ENCODE data around the gene RLF. TPM values are rescaled to one million over a fixed set of nuclear protein-coding genes. Genes with fewer than 3 reads are reported as not detected.

The RLF gene
- total and polyA plus RNA-seq, 7 donors, result 2.4 to 27.6 (median 19.9) TPM

- Histone ChIP-seq H3K9me3 (no peaks in the 10 kb centered on the region), H3K4me3 (no peak overlapping the region), H3K4me1 (no peaks in the 10 kb centered on the region), H3K27ac (no peak overlapping the region), H3K36me3 (no peaks in the 10 kb centered on the region), H3K27me3 (no peaks in the 10 kb centered on the region)
- TF ChIP-seq POLR2A (IDR thresholded peaks at IDR 0.05), result no peak
- no peak for TF ChIP-seq POLR2AphosphoS5 (IDR thresholded peaks at IDR 0.05)
- TF ChIP-seq CTCF (IDR thresholded peaks at IDR 0.05), result no peak
- TF ChIP-seq EP300 (IDR thresholded peaks at IDR 0.05), result no peak
- intact Hi-C loops (cut with DNase I), result no loop called here
- no peak for DNase-seq
These were observed 87.2 kb downstream of the RLF start for GRCh38 chr1:40248412-40248811.

DNA sequence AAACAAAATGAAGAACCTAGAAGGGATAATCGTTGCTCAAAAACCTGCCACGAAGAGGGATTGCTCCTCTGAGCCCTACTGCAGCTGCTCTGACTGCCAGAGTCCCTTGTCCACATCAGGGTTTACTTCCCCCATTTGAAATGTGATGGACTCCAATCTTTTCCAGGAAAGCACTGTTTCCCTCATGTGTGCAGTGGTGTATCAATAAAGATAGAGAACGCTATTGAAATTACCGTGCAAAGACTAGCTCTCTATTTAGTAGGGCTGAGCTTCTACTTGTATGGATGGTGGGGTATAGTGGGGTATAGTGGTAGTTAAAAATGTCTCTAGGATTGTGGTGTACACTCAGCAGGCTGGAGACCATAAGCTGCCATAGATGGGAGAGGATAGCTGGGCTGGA lies 90.3 kb downstream of the RLF start:
- H3K4me3 ChIP-seq, result no peak overlapping the region
- no peak for TF ChIP-seq POLR2AphosphoS5 (IDR thresholded peaks at IDR 0.05)
- TF ChIP-seq CTCF (IDR thresholded peaks at IDR 0.05), result no peak
- peaks cover 0 to 11% (median 2%) of the 10 kb centered on the region in 4 donors for H3K4me1 ChIP-seq
- no peaks in the 10 kb centered on the region for H3K27me3 ChIP-seq
- 71 to 86% methylated on average over 4 of the region's 4 CpGs for WGBS, 2 donors
- no peaks in the 10 kb centered on the region for H3K36me3 ChIP-seq
- intact Hi-C loops (cut with DNase I), result no loop called here
- DNase-seq, result no peak
- no peak overlapping the region for H3K27ac ChIP-seq
- H3K9me3 ChIP-seq, result no peaks in the 10 kb centered on the region

DNA sequence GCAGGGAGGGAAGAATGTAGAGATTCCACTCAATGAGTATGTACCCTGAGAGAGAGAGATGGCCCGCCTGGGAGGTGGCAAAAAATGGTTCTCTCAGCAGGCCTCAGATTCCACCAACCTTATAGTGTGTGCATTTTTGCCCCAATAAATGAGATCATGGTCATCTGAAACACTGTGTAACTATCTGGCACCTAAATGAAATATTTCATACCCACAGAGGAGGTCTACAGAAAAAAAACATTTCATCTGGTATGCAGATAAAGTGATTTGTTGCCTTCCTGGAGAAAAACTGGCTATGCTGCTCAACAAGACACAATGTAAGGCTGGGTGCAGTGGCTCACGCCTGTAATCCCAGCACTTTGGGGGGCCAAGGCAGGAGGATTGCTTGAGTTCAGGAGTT lies 91.4 kb downstream of the RLF start:
- intact Hi-C loops (cut with DNase I), result no loop called here
- DNase-seq, result no peak
- 70 to 94% methylated on average over 2 of the region's 2 CpGs for WGBS, 2 donors
- H3K4me3 ChIP-seq, result no peak overlapping the region
- H3K36me3 ChIP-seq, result no peaks in the 10 kb centered on the region
- peaks cover 0 to 16% (median 4%) of the 10 kb centered on the region in 4 donors for H3K4me1 ChIP-seq
- no peak overlapping the region for H3K27ac ChIP-seq
- H3K27me3 ChIP-seq, result no peaks in the 10 kb centered on the region
- TF ChIP-seq POLR2A (IDR thresholded peaks at IDR 0.05) (no peak), POLR2AphosphoS5 (IDR thresholded peaks at IDR 0.05) (no peak), EP300 (IDR thresholded peaks at IDR 0.05) (no peak), CTCF (IDR thresholded peaks at IDR 0.05) (no peak)
- H3K9me3 ChIP-seq, result no peaks in the 10 kb centered on the region

DNA sequence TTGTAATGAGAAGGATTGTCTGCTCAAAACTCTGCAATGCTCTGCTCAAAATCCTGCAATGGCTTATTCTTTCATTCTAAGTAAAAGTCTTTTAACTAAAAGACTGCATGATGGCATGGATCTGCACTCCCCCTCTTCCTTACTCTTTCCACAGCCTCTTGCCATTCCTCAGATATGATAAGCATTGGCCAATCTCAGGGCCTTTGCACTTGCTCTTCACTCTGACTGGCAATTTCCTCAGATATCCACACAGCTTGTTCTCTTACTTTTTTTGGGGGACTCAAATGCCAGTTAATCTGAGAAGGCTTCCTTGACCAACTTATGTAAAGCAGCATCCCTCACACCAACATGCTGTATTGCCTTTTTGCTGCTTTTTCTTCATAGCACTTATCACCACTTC lies 94.0 kb downstream of the RLF start:
- TF ChIP-seq CTCF (IDR thresholded peaks at IDR 0.05) (no peak), POLR2AphosphoS5 (IDR thresholded peaks at IDR 0.05) (no peak), POLR2A (IDR thresholded peaks at IDR 0.05) (no peak), EP300 (IDR thresholded peaks at IDR 0.05) (no peak)
- intact Hi-C loops (cut with DNase I), result loop anchor here (5.0 kb wide), 2 partner anchors 62 to 213 kb away; partner anchors contain the start of genes CAP1 and COL9A2
- Histone ChIP-seq H3K4me3 (no peak overlapping the region), H3K9me3 (no peaks in the 10 kb centered on the region), H3K27ac (no peak overlapping the region), H3K4me1 (peaks cover 0 to 32% (median 21%) of the 10 kb centered on the region in 4 donors), H3K36me3 (peaks cover 0 to 1% (median 0%) of the 10 kb centered on the region in 4 donors), H3K27me3 (no peaks in the 10 kb centered on the region)
- no peak for DNase-seq

DNA sequence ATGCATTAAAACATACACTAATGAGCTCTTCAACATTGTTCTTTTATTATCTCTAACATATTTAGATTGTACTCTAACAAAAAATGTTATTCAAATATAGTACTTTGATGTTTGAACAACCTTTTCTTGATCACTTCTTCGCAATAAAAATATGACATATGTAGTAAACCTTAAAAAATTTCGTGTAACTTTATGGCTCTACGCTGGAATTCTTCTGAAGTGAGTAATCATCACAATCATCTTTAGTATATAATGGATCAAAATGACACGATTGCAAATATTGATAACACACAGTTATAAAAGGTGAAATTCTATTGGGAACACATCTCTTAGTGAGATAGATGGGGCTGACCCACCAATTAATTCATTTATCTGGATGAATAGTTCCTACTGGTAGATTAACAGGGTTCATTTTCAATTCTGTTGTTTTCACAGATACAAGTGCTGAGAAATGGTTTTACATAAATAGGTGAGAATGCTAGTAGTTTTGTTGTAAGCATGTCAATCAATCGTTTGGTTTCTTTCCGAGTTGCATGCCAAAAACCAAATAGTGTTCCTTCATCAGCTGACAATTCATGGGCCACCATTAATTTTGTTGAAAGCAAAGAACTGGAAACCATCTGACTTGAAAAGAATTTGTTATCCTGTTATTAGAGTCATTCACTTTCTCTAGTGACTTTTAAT lies 95.4 kb downstream of the RLF start:
- intact Hi-C loops (cut with DNase I), result loop anchor here (5.0 kb wide), 2 partner anchors 61 to 214 kb away; partner anchors contain the start of genes CAP1 and COL9A2

More for the DNA sequence above, 95.4 kb downstream of the RLF start:
- H3K27ac ChIP-seq, result peak overlapping the region; percentile 88 to 96 (median 94)
- H3K27me3 ChIP-seq, result no peaks in the 10 kb centered on the region
- no peaks in the 10 kb centered on the region for H3K9me3 ChIP-seq
- H3K4me3 ChIP-seq, result peak overlapping the region; percentile 78 to 87 (median 83)
- DNase-seq, result no peak
- TF ChIP-seq POLR2AphosphoS5 (IDR thresholded peaks at IDR 0.05) (no peak), EP300 (IDR thresholded peaks at IDR 0.05) (no peak), POLR2A (IDR thresholded peaks at IDR 0.05) (no peak), CTCF (IDR thresholded peaks at IDR 0.05) (no peak)
- peaks cover 1 to 15% (median 10%) of the 10 kb centered on the region in 4 donors for H3K36me3 ChIP-seq
- peaks cover 0 to 45% (median 28%) of the 10 kb centered on the region in 4 donors for H3K4me1 ChIP-seq
- 17 to 66% methylated on average over 6 of the region's 6 CpGs for WGBS, 2 donors
